ENCODE measurements around the gene PLCD4.

PLCD4 gene

DNA sequence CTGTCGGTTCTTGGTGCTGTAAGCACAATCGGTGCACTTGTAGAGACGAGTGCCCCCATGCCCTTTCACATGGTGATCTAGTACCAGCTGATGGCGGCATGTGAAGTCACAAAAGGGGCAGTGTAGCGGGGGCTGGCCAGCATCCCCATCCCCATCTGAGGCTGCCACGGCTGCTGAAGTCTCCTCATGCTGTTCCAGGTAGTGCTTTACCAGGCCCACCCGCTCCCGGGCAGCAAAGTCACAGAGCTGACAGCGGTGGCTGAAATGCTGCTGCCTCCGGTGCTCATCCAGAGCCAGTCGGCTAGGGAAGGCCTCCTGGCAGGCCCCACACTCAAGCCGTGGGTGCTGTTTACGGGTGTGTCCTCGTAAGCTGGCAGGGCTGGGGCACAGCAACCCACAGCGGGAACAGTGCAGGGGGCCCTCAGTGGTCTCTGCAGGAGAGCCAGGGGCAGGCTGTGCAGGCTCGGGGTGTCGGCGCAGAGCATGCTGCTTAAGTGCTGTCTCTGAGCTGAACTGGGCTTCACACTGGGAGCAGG, 34.5 kb downstream of the PLCD4 start:
- H3K36me3 ChIP-seq (replicated peaks; ENCODE audit: low read depth, low read length): peaks cover 54% of the 10 kb centered on the region
- no peak overlapping the region for H3K9ac ChIP-seq (ENCODE audit: low read length)
- H3K4me1 ChIP-seq (ENCODE audit: low read length): peaks cover 22% of the 10 kb centered on the region
- H3K4me2 ChIP-seq (ENCODE audit: low read length): no peak overlapping the region
- no peaks in the 10 kb centered on the region for H3K9me3 ChIP-seq (ENCODE audit: insufficient read depth, low read length)
- H3K27me3 ChIP-seq (ENCODE audit: low read depth, low read length): no peaks in the 10 kb centered on the region
- no peak overlapping the region for H2AFZ ChIP-seq (ENCODE audit: low read depth, low read length)
- no peak for TF ChIP-seq EZH2phosphoT487 (IDR thresholded peaks at IDR 0.05; ENCODE audit: low read depth)
- TF ChIP-seq, protein P1, sequence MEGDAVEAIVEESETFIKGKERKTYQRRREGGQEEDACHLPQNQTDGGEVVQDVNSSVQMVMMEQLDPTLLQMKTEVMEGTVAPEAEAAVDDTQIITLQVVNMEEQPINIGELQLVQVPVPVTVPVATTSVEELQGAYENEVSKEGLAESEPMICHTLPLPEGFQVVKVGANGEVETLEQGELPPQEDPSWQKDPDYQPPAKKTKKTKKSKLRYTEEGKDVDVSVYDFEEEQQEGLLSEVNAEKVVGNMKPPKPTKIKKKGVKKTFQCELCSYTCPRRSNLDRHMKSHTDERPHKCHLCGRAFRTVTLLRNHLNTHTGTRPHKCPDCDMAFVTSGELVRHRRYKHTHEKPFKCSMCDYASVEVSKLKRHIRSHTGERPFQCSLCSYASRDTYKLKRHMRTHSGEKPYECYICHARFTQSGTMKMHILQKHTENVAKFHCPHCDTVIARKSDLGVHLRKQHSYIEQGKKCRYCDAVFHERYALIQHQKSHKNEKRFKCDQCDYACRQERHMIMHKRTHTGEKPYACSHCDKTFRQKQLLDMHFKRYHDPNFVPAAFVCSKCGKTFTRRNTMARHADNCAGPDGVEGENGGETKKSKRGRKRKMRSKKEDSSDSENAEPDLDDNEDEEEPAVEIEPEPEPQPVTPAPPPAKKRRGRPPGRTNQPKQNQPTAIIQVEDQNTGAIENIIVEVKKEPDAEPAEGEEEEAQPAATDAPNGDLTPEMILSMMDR (IDR thresholded peaks at IDR 0.05; ENCODE audit: low read depth, low read length): no peak
- H3K79me2 ChIP-seq (ENCODE audit: low read length): no peaks in the 10 kb centered on the region; the same call in 1 of the 2 replicates
- H4K20me1 ChIP-seq (ENCODE audit: insufficient read depth, low read length): no peaks in the 10 kb centered on the region
- H3K4me3 ChIP-seq (ENCODE audit: low read length): no peak overlapping the region
- H3K27ac ChIP-seq (ENCODE audit: low read length): no peak overlapping the region

DNA sequence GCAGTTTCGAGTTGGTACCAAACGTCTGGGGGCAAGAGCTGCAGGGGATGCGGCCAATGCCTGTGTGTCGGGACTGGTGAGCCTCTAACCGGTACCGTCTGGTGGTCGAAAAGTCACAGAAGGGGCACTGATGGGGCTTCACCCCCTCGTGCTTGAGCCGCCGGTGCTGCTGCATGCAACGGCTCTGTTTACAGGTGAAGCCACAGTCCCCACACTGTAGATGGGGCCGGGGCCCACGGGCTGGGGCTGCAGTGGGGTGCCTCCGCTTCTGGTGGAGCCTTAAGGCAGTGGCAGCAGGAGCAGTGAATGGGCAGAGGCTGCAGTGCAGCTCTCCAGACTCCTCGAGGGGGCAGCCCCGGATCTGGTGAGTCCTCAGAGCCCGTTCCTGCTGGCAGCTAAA, 35.1 kb downstream of the PLCD4 start:
- Histone ChIP-seq H3K9ac (ENCODE audit: low read length) (no peak overlapping the region), H3K79me2 (ENCODE audit: low read length) (peaks cover 2% of the 10 kb centered on the region; the same call in 1 of the 2 replicates), H3K27ac (ENCODE audit: low read length) (no peak overlapping the region), H3K36me3 (replicated peaks; ENCODE audit: low read depth, low read length) (peaks cover 54% of the 10 kb centered on the region), H3K9me3 (ENCODE audit: insufficient read depth, low read length) (no peaks in the 10 kb centered on the region), H2AFZ (ENCODE audit: low read depth, low read length) (no peak overlapping the region), H3K4me2 (ENCODE audit: low read length) (no peak overlapping the region), H4K20me1 (ENCODE audit: insufficient read depth, low read length) (no peaks in the 10 kb centered on the region), H3K27me3 (ENCODE audit: low read depth, low read length) (no peaks in the 10 kb centered on the region), H3K4me1 (ENCODE audit: low read length) (peaks cover 22% of the 10 kb centered on the region), H3K4me3 (ENCODE audit: low read length) (no peak overlapping the region)
- TF ChIP-seq EZH2phosphoT487 (IDR thresholded peaks at IDR 0.05; ENCODE audit: low read depth): no peak
- TF ChIP-seq, protein P1 (IDR thresholded peaks at IDR 0.05; ENCODE audit: low read depth, low read length): no peak

DNA sequence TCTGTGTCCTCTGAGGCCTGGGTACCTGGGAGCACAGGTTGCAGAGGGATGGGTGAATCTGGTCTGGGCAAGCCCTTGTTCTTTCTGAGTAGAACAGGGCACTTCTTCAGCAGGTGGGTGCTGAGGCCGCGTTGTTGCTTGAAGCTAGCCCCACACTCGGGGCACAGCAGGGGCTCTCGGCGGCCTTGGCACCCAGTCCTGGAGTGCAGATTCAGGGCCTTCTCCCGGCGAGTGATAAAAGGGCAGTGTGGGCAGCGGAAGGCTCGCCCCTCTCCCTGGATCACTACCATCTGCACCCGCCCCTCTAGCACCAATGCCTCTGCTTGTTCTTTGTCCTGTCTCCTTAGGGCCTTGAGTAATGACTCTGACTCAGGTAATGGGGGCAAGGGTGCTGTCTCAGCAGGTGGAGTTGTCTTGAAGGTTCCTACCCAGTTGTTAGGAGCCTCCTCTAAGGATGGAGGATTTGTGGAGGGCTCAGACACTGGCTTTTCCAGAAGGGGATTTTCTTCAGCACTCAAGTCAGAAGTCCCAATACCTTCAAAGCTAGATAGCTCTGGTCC, 36.1 kb downstream of the PLCD4 start:
- Histone ChIP-seq H3K36me3 (replicated peaks; ENCODE audit: low read depth, low read length) (peaks cover 54% of the 10 kb centered on the region), H3K4me2 (ENCODE audit: low read length) (no peak overlapping the region), H3K9me3 (ENCODE audit: insufficient read depth, low read length) (no peaks in the 10 kb centered on the region), H3K4me1 (ENCODE audit: low read length) (peaks cover 22% of the 10 kb centered on the region), H4K20me1 (ENCODE audit: insufficient read depth, low read length) (no peaks in the 10 kb centered on the region), H3K9ac (ENCODE audit: low read length) (peak overlapping the region; percentile 40; the same call in 1 of the 2 replicates), H3K79me2 (ENCODE audit: low read length) (peaks cover 7% of the 10 kb centered on the region; the same call in 1 of the 2 replicates), H3K27ac (ENCODE audit: low read length) (peak overlapping the region; percentile 90), H3K4me3 (ENCODE audit: low read length) (no peak overlapping the region), H3K27me3 (ENCODE audit: low read depth, low read length) (no peaks in the 10 kb centered on the region), H2AFZ (ENCODE audit: low read depth, low read length) (no peak overlapping the region)
- TF ChIP-seq, protein P1 (IDR thresholded peaks at IDR 0.05; ENCODE audit: low read depth, low read length): no peak
- no peak for TF ChIP-seq EZH2phosphoT487 (IDR thresholded peaks at IDR 0.05; ENCODE audit: low read depth)

DNA sequence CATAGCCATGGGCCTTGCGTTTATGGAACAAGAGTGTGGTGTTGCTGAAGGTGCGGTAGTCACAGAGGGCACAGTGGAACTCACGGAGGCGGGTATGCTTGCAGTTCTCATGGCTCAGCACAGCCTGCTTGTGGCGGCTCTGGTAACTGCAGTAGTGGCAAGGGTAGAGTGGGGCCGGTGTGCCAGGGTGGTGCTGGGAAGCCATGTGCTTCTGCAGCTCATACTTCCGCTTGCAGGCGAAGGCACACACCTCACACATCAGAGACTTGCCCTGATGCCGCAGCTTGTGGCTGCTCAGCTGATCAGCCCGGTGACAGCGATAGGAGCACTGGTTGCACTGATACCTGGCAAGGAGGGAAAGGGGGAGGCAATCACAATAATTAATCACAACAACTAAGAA, 37.0 kb downstream of the PLCD4 start:
- Histone ChIP-seq H3K36me3 (replicated peaks; ENCODE audit: low read depth, low read length) (peaks cover 52% of the 10 kb centered on the region), H2AFZ (ENCODE audit: low read depth, low read length) (no peak overlapping the region), H3K9me3 (ENCODE audit: insufficient read depth, low read length) (no peaks in the 10 kb centered on the region), H3K4me3 (ENCODE audit: low read length) (no peak overlapping the region), H4K20me1 (ENCODE audit: insufficient read depth, low read length) (no peaks in the 10 kb centered on the region), H3K27ac (ENCODE audit: low read length) (peak overlapping the region; percentile 90), H3K9ac (ENCODE audit: low read length) (peak overlapping the region; percentile 40; the same call in 1 of the 2 replicates), H3K27me3 (ENCODE audit: low read depth, low read length) (no peaks in the 10 kb centered on the region), H3K4me2 (ENCODE audit: low read length) (peak overlapping the region; percentile 68), H3K4me1 (ENCODE audit: low read length) (peaks cover 22% of the 10 kb centered on the region), H3K79me2 (ENCODE audit: low read length) (peaks cover 7% of the 10 kb centered on the region; the same call in 1 of the 2 replicates)
- TF ChIP-seq EZH2phosphoT487 (IDR thresholded peaks at IDR 0.05; ENCODE audit: low read depth): no peak
- TF ChIP-seq, protein P1 (IDR thresholded peaks at IDR 0.05; ENCODE audit: low read depth, low read length): no peak; the same call in 1 of the 2 replicates

Measured in OCI-LY3 (cell line).